ENCODE results near the gene ATP11C.
A peak's percentile ranks its signal among the peaks of the same experiment; 100 is the strongest.

ATP11C gene

DNA sequence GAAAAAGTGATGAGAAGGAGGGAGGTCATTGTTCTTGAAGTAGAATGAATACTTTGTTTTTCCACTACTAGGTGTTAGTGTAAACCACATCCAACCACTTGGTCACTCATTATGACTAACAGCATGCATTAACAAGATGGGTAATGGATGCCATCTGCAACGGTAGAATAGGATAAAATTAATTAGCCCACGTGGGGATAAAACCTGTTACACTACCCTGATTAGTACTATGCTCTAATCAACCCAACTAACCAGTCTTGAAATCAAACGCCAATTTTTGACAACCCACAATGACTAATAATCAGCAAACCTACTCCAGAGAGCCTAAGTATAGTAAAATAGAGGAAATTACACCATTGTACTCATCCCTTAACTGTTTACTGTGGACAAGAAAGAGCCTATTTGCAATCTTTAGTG lies 131.4 kb downstream of the ATP11C start:
- peak in 1 of 2 experiments; percentile 13 for DNase-seq

DNA sequence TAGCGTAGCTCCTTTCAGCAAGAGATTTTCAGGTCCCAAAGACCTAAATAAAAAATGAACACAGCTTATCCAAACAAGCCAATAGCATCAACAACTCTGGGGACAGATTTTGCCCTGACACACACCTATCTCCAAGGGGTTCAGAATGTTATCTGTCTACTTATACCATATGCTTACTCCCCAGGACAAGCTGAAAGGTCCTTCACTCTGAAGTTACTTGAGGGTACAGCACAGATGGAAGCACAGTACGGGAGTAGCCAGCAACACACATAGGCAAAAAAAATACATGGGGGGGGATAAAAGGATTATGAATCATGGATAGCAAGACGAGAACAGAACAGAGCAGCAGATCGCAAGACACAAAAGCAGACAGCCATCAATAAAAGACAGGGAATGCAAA lies 134.2 kb downstream of the ATP11C start:
- DNase-seq: peak in 1 of 2 experiments; percentile 29

GRCh38 chrX:139795196-139795595 lies 137.7 kb downstream of the ATP11C start:
- DNase-seq: no peak

GRCh38 chrX:139787601-139788000 lies 145.3 kb downstream of the ATP11C start:
- no peak for DNase-seq

- DNase-seq: no peak
Measured at GRCh38 chrX:139784807-139785206, 148.0 kb downstream of the ATP11C start.

DNA sequence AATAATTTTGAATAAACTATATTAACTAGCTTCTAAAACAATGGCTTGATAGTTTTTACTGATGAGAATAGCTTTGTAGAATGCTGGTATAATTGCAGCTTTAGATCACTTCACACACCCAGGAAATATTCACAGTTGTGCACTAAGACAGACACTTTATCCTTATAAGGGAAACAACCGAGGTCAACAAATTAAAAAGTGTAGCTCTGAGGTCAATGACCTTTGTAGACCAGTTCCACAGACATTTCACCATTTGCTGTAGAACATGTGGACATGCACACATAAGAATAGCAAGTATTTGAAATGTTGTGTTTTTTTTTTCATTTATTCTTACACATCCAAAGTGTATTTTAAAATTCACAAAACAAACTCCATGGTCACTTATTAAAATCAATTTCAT lies 148.9 kb downstream of the ATP11C start:
- DNase-seq: no peak

- DNase-seq: no peak
Measured at GRCh38 chrX:139783030-139783429, 149.8 kb downstream of the ATP11C start.

DNA sequence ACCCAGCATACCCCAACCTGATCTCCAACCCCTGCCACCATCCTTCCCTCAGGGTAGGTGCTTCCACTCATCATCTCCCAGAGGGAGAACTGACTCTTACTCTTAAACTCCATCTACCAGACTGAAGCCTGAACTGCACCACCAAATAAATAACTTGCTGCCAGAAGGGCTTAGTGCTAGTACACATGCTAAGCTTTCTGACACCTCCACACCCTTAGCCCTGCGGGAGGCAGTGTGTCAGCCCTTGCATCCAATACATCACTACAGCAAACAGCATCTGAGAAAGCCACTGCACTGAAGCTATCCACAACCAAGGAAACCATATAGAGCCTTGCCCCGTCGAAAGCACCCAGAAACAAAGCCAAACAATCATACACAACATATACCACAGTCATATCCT lies 156.3 kb downstream of the ATP11C start:
- DNase-seq: peak in 1 of 2 experiments; percentile 1

- no peak for DNase-seq
Measured at GRCh38 chrX:139770366-139770765, 162.5 kb downstream of the ATP11C start.

- DNase-seq: no peak
Measured at GRCh38 chrX:139766545-139766983, 166.3 kb downstream of the ATP11C start.

DNA sequence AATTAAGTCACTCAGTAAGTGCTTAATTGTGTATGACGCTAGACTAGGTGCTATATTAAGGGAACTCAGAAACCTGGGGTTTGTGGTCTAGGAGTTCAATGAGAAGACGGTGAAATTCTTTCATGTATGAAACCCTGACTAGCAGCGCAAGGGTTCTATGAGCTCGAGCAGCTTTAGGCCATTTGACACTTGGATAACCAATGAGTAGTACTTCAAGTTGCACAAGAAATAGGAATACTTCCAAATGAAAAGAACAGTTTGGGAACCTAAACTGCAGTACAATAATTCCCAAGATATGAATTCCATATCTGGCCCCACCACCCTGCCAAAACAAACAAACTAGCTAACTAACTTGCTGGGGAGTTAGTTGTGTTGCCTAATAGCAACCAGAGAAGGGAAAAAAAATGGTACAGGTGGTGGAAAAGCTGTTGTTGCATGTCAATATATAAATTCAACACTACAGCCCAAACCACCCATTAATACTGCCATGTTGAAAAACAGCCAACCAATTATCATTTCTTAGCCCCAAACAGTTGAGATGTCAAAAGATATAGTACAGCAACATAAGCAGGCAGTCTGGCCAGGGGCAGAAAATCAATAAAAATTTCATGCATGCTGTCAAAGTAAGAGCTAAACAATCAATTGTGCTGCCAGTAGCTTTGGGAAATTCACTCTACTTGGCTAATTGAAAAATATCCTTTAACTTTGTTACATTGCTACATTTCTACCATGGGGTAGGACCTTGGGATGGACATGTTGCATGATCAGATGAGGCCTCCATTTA lies 170.3 kb downstream of the ATP11C start:
- DNase-seq: no peak

DNA sequence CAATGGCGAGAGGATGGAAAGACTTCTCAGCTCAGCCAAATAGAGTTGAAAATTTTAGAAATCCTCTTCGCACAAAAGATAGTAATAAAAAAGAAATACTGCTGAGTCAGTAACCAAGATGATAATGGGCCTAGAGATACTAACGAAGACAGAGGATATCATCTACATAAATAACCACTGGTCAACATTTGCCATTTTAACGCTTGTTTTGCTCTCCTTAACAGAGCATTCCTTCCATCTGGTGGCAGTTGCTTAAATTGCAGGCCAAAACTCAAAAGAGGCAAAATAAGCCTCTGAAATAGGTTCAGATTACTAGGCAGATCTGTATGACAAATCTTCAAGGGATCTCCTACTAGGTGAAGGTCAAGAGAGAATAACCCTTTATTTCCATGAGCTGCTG lies 173.2 kb downstream of the ATP11C start:
- peak; percentile 1 to 27 for DNase-seq

DNA sequence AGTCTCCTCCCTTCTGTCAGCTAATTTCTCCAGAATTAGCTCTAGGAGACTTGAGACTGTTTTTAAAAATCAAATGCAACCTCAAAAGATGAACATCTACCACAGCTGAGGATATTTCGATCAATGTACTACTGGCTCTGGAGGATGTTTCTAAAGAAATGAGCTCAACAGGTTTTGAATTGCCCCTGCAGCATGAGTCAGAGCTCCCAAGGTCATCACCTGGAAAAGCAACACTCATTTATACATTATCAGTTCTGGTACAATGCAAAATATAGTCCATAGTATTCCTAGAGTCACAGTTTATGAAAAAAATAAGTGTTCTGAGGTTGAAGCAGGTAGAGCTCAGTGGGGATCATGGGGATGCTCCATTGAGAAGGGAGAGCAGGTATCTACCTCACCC lies 174.0 kb downstream of the ATP11C start:
- DNase-seq: no peak

DNA sequence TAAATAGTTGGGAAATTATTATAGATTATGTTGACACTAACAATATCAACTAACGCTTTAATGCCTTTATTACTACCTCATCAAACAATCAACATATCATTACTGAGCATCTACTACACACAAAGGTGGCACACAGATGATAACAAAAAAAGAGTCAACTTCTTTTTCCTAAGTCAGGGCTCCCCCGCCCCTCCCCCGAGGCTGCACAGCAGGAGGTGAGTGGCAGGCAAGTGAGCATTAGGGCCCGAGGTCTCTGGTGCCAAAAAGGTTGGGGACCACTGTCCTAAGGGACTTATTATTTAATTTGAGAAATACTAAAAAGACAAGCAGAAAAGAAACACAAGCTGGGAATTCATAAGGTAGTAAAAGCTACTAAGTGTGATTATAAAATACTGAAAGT lies 174.6 kb downstream of the ATP11C start:
- DNase-seq: no peak

- no peak for DNase-seq
Measured at GRCh38 chrX:139751053-139751452, 181.8 kb downstream of the ATP11C start.

DNA sequence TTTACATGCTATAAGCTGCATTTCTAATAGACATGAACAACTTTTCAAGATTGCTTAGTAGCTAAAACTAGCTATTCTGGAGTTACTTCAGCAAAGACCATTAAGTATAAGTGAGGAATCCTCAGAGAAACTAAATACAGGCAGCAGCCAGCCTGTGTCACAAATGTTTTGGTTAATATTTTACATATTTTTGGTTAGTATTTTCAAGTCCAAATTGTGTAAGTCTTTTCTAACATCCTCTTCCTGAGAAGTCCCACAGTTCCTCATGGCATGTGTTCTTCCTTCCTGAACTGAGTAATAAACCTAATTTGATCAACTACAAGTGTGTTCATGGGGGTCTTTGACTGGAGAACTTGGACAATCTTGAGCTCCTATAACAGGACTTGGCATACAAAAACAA lies 182.5 kb downstream of the ATP11C start:
- no peak for DNase-seq

DNA sequence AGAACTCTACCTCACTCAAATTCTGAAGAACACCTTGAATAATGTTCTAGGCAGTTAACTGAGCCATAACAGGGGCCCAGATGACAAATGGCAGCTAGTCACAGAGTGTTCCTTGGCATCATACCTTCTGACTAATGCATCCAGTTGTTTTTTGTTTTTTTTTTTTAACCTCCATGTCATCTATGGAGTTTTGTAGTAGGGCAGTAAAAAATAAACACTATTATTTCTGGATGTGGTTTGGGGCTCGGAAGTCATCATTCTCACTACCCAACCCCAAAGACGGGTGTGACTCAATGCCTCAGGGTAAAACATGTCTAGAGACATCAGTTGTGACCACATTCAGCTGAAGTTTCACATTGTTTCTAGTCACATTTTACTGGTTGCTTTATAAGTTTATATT lies 193.7 kb downstream of the ATP11C start:
- DNase-seq: no peak

DNA sequence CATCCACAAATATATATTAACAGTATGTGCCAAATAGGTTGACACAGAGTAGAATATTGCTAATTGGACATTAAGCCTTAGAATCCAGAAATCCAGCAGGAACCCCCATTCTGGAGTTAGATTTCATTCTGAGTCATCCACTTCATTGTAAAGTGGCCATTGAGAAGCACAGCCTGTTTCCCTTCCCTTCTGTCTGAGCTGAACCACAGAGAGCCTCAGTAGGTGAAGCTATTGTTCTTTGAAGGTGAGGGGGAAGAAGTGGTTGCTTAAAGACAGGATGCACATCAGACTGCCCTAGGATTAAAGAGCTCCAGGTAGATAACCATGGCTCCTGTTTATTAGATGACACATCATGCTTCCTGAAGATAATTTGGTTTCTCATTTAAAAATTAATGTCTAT lies 194.3 kb downstream of the ATP11C start:
- peak in 1 of 2 experiments; percentile 65 for DNase-seq

GRCh38 chrX:139736151-139736550 lies 196.7 kb downstream of the ATP11C start:
- DNase-seq: no peak

DNA sequence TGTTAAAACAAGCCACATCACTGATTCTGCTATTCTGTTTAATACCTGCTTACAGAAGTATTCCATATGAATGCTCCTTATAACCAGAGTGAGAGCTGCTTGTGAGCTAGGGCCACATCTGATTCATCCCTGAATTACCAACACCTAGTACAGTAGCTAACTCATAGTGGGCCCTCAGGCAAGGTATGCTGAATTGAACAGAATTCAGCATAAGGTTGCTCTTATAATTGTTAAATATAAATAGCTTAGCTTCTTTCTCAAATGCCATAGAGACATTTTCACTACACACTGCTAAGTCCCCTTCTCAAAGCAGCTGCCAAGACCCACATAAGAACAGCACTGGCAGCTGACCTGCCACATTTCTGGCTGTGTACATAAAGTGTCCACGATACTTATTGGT lies 197.9 kb downstream of the ATP11C start:
- no peak for DNase-seq

GRCh38 chrX:139725720-139726119 lies 207.1 kb downstream of the ATP11C start:
- no peak for DNase-seq

DNA sequence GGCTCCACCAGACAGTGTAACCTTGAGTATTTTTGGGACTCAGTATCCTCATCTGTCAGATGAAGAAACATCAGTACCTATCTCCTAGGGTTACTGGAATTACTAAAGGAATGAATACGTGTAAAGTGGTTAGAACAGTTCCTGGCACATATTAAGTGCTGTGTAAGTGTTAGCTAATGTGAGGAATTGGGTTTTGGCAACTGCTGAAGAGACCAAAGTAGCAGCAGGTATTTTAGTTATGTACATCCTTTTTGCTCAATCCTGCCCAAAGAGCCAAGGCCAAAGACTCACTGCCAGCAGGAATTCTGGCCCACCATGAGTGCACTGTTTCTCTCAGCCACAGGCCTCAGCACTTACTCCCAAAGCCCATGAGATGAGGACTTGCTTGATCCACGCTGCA lies 208.2 kb downstream of the ATP11C start:
- DNase-seq: no peak

- DNase-seq: no peak
Measured at GRCh38 chrX:139720979-139721378, 211.9 kb downstream of the ATP11C start.

GRCh38 chrX:139720136-139720535 lies 212.7 kb downstream of the ATP11C start:
- DNase-seq: no peak

DNA sequence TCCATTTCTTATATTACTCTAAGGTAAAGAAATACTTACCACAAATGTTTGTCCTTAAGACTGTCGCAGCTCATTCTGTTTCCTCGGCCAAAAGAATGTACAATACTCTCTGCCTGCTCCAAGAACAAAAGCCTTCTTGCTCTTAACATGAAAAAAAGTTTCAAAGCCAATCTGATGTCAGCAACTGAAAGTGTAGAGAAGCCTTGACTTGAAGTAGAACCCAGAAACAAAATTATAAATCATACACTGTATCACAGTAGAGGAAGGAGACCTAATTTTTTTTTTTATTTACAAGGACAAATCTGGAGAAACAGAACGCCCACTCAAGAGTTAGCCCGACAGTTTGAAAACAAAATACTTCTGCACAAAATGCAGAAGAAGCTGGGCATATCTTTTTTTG lies 224.8 kb downstream of the ATP11C start, which contains the start of gene MCF2:
MCF2 (minus strand) TSS at position 101 of the 400 bp plus-strand sequence. CDS start 56,423 bp downstream, outside the sequence.
- no peak for DNase-seq

All from NCI-H524 (cell line).